Gastroesophageal sphincter (tissue), 4 donors: ENCODE measurements around the gene TACSTD2. TPM values are rescaled to one million over a fixed set of nuclear protein-coding genes. Genes with fewer than 3 reads are reported as not detected.

ENCODE experiments used
- ATAC-seq: fragments of 150-250 bp; one replicate; pipeline ENCODE4 v1.9.1; 2016; ENCODE audit warnings: mild to moderate bottlenecking, moderate library complexity
- H3K27ac ChIP-seq, 4 donors: fragments of 200-600 bp; sonication (generic) in 3 of 4; 1 replicate in 3 of 4; 2 replicates in 1 of 4; pipeline ENCODE4 v1.5.1; 2016 to 2019
- H3K27me3 ChIP-seq: fragments of 200-600 bp; sonication (generic); one replicate; pipeline ENCODE4 v1.5.1; 2019
- H3K36me3 ChIP-seq, 2 donors: fragments of 200-600 bp; sonication (generic); one replicate each; pipeline ENCODE4 v1.5.1; 2019; ENCODE audit warnings: control low read depth in 1 of 2
- H3K4me1 ChIP-seq, 3 donors: fragments of 200-600 bp; sonication (generic); 1 replicate in 2 of 3; 2 replicates in 1 of 3; pipeline ENCODE4 v1.5.1; 2016 to 2019; ENCODE audit warnings: control low read depth in 2 of 3
- H3K4me3 ChIP-seq, 2 donors: fragments of 200-600 bp; sonication (generic); one replicate each; pipeline ENCODE4 v1.5.1; 2019; ENCODE audit warnings: mild to moderate bottlenecking in 1 of 2, moderate library complexity in 1 of 2
- H3K9me3 ChIP-seq, 3 donors: fragments of 200-600 bp; sonication (generic); one replicate each; pipeline ENCODE4 v1.5.1; 2017 to 2019; ENCODE audit warnings: control low read depth in 2 of 3
- EP300 ChIP-seq: sonication (generic); formaldehyde crosslinking; IDR thresholded peaks from one replicate; pipeline ENCODE4 v1.6.1; 2017; ENCODE audit warnings: antibody characterized with exemption, mild to moderate bottlenecking
- POLR2A ChIP-seq, 2 donors: fragments of 450-650 bp; IDR thresholded peaks; one replicate each; pipeline ENCODE4 v1.6.1; 2017; ENCODE audit warnings: antibody characterized with exemption in 2 of 2, mild to moderate bottlenecking in 2 of 2, moderate library complexity in 1 of 2
- POLR2AphosphoS5 ChIP-seq: sonication (generic); formaldehyde crosslinking; IDR thresholded peaks from one replicate; pipeline ENCODE4 v1.6.1; 2017; ENCODE audit warnings: antibody characterized with exemption
- WGBS, 2 donors: methylation state at CpG; one replicate each; pipeline ENCODE4 v1.1.5; 2018; ENCODE audit warnings: low coverage in 1 of 2; 5-methylcytosine and 5-hydroxymethylcytosine counted together
- total RNA-seq, 4 donors: library from RNA; depleted of rRNA; stranded (reverse); fragments of >200 nt; gene quantifications; one replicate each; pipeline ENCODE4 v1.1.0, GENCODE V29; 2016
- TF ChIP-seq, protein P1 (sequence below), 4 experiments: fragments of 200-600 bp in 2 of 4; fragments of 450-650 bp in 2 of 4; sonication (generic) in 1 of 4; IDR thresholded peaks; one replicate each; pipeline ENCODE4 v1.5.1; 2017 to 2019; ENCODE audit warnings: antibody characterized with exemption in 4 of 4, mild to moderate bottlenecking in 2 of 4, moderate library complexity in 2 of 4

TACSTD2 gene
- total RNA-seq, 4 donors from 2014 or later = 1.5 to 39.5 (median 4.5) TPM

DNA sequence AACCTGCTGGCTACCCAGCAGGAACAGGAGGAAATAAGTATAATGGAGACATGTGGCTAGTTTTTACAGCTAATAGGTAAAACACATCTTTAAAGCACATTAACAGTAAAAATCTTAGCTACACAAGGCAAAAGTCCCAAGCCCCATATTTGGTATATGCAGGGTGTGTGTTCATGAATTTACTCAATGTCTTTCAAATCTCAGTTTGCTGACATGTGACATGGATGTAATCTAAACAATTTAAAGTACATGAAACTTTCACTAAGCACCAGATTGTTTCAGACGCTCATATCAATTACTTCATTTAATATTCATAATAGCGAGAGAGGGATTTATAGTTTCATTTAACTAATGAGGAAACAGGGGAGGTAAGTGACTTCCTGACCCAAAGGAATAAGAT lies 3.9 kb downstream of the TACSTD2 start:
- H3K36me3 ChIP-seq = no peaks in the 10 kb centered on the region
- H3K4me3 ChIP-seq = no peak overlapping the region
- H3K4me1 ChIP-seq = peaks cover 0 to 22% (median 7%) of the 10 kb centered on the region in 3 donors
- no peak overlapping the region for H3K27ac ChIP-seq
- no peak for ATAC-seq
- H3K9me3 ChIP-seq = no peaks in the 10 kb centered on the region
- peaks cover 76% of the 10 kb centered on the region for H3K27me3 ChIP-seq
- WGBS, 2 donors = 39 to 66% methylated on average over 2 of the region's 2 CpGs
- no peak for TF ChIP-seq POLR2AphosphoS5
- TF ChIP-seq, protein P1, sequence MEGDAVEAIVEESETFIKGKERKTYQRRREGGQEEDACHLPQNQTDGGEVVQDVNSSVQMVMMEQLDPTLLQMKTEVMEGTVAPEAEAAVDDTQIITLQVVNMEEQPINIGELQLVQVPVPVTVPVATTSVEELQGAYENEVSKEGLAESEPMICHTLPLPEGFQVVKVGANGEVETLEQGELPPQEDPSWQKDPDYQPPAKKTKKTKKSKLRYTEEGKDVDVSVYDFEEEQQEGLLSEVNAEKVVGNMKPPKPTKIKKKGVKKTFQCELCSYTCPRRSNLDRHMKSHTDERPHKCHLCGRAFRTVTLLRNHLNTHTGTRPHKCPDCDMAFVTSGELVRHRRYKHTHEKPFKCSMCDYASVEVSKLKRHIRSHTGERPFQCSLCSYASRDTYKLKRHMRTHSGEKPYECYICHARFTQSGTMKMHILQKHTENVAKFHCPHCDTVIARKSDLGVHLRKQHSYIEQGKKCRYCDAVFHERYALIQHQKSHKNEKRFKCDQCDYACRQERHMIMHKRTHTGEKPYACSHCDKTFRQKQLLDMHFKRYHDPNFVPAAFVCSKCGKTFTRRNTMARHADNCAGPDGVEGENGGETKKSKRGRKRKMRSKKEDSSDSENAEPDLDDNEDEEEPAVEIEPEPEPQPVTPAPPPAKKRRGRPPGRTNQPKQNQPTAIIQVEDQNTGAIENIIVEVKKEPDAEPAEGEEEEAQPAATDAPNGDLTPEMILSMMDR (IDR thresholded peaks at IDR 0.05) = no peak
- no peak for TF ChIP-seq POLR2A (IDR thresholded peaks at IDR 0.05)
- no peak for TF ChIP-seq EP300

DNA sequence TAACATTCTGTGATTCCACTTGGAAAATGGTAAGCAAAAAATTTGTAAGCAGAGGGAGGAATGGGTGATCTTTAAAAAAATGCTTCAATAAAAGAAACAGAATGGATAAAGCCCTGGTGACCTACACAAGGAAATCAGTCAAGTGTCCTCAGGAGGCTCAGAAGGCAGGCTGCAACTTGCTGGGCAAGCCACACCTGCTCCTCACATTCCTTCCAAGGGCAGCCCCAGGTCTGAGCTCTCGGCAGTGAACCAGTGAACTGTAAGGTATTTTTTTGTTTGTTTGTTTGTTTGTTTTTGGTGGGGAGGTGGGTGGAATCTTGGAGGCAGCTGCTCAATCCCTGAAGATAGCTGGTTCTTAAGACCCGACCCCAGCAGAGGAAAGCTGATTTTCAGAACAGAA lies 4.4 kb downstream of the TACSTD2 start:
- ATAC-seq = no peak
- peaks cover 0 to 18% (median 7%) of the 10 kb centered on the region in 3 donors for H3K4me1 ChIP-seq
- H3K36me3 ChIP-seq = no peaks in the 10 kb centered on the region
- H3K9me3 ChIP-seq = no peaks in the 10 kb centered on the region
- H3K4me3 ChIP-seq = no peak overlapping the region
- no peak for TF ChIP-seq EP300
- no peak for TF ChIP-seq POLR2A (IDR thresholded peaks at IDR 0.05)
- TF ChIP-seq POLR2AphosphoS5 = no peak
- TF ChIP-seq, protein P1 (IDR thresholded peaks at IDR 0.05) = no peak
- H3K27ac ChIP-seq = no peak overlapping the region
- WGBS, 2 donors = 40 to 43% methylated on average over 1 of the region's 2 CpGs
- peaks cover 76% of the 10 kb centered on the region for H3K27me3 ChIP-seq

DNA sequence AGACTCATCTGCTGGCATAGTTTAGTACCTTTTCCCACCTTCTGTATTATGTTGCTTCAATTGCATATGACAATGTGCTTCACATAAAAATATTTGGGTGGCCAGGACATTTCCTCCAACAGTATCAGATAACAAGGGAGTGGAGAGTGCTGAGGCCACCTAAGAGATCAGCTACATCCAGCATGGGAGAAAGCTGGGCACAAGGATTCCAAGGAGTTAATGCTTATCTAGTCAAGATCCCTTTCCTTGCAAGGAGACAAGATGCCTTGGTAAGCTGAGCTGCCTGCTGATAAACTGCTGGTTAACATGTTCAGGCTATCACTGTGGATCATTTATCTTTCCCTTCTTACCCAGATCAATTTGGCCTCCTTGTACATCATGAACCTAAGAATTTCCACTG lies 5.4 kb downstream of the TACSTD2 start:
- no peak overlapping the region for H3K4me3 ChIP-seq
- H3K9me3 ChIP-seq = no peaks in the 10 kb centered on the region
- peaks cover 68% of the 10 kb centered on the region for H3K27me3 ChIP-seq
- H3K36me3 ChIP-seq = no peaks in the 10 kb centered on the region
- H3K4me1 ChIP-seq = peaks cover 0 to 9% (median 4%) of the 10 kb centered on the region in 3 donors
- TF ChIP-seq, protein P1 (IDR thresholded peaks at IDR 0.05) = no peak
- no peak overlapping the region for H3K27ac ChIP-seq
- no peak for ATAC-seq

DNA sequence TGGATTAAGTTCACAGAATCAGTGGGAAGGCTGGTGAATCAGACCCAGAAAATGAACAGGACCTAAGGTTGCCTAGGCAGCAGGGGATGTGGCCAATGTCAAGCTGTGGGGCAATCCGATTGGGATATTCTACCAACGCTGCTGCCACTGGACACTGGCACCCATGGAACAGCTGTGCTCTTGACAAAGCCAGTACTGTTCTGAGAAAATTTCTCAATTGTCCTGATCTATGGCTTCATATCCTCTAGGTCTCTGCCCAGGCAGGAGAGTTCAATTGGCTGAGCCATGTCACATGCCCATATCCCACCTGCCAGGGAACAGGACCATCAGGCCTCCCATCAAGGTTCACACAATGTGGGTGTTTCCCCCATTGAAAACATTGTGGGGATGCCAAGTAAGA lies 6.2 kb downstream of the TACSTD2 start:
- ATAC-seq = no peak
- Histone ChIP-seq H3K36me3 (no peaks in the 10 kb centered on the region), H3K4me3 (no peak overlapping the region), H3K4me1 (peaks cover 0 to 1% (median 0%) of the 10 kb centered on the region in 3 donors), H3K27me3 (peaks cover 60% of the 10 kb centered on the region), H3K9me3 (no peaks in the 10 kb centered on the region), H3K27ac (no peak overlapping the region)
- TF ChIP-seq EP300 = no peak
- no peak for TF ChIP-seq POLR2AphosphoS5
- TF ChIP-seq POLR2A (IDR thresholded peaks at IDR 0.05) = no peak
- TF ChIP-seq, protein P1 (IDR thresholded peaks at IDR 0.05) = no peak
- WGBS, 2 donors = 87 to 100% methylated on average over 2 of the region's 2 CpGs

DNA sequence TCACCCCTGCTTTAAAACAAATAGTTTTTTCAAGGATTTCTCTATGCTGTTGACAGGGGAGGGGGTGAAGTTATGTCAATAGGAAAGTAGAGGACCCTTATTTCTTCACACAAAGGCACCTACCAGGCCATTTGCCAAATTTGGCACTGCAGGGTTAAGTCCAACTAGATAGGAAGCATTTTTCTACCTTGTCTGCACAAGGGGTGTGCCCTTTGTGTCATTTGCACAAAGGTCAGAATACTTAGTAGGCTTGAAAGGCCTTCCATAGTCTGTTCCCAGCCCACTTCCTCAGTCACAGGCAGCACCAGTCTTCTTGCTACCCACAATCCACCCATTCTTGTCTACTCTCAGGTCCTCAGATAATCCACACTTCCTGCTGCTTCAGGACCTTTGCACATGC lies 7.0 kb downstream of the TACSTD2 start:
- Histone ChIP-seq H3K9me3 (no peaks in the 10 kb centered on the region), H3K4me3 (no peak overlapping the region), H3K27me3 (peaks cover 52% of the 10 kb centered on the region), H3K4me1 (no peaks in the 10 kb centered on the region), H3K27ac (no peak overlapping the region), H3K36me3 (no peaks in the 10 kb centered on the region)
- TF ChIP-seq, protein P1 (IDR thresholded peaks at IDR 0.05) = no peak
- TF ChIP-seq POLR2A (IDR thresholded peaks at IDR 0.05) (no peak), EP300 (no peak)
- no peak for ATAC-seq
